ENCODE results near the gene RAET1E. TPM values are rescaled to one million over a fixed set of nuclear protein-coding genes. Genes with fewer than 3 reads are reported as not detected.

The RAET1E gene
- total and polyA plus RNA-seq, 12 donors, result 0.15 to 1.4 (median 0.41) TPM; not detected in 3

DNA sequence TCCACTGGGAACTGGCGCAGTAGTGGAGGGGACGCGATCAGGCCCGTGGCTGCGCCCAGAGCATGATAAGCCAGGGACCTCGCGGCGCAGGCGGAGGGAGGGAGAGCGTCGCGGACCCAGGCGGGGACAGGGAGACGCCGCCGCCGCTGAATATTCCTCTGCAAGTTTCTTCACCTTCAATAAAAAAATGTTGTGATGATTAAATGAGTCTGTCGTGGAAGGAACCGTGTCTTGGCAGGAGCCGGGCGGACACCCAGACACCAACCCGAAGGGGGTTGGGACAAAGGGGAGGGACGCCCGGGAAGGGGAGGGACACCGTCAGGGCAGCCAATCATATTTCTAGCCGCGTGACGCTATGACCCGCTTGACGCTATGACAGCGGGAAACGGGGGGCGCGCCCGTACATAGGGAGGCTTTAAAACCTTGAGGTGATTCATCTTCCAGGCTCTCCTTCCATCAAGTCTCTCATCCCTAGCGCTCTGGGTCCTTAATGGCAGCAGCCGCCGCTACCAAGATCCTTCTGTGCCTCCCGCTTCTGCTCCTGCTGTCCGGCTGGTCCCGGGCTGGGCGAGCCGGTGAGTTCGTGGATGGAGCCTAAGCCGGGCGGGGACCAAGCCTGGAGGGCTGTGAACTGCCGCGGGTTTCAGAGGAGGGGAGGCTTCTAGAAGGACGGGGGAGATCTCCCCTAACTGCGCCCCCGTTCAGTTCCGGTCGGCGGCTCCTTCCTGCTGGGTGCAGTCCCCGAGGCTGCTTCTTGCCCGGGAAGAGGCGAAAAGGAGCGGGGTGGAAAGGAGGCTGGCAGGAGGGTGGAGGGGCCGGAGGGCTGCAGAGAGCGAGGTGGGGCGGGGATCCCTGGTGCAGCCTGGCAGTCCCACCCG lies 43.9 kb upstream of the RAET1E start, which contains the start of gene ULBP2:
Gene ULBP2, plus strand, starts transcription at position 432 of the 878 bp plus-strand sequence. Its CDS starts 59 bp downstream, at position 491.
- 1% methylated on average over 62 of the region's 62 CpGs for WGBS, 2 donors
- peaks cover 5 to 31% (median 24%) of the 10 kb centered on the region in 9 donors for H3K4me1 ChIP-seq
- H3K4me3 ChIP-seq, result peak within 1 kb of the TSS; percentile 27 to 74 (median 58)
- peak; percentile 85 to 91 for DNase-seq
- TF ChIP-seq, protein P1, sequence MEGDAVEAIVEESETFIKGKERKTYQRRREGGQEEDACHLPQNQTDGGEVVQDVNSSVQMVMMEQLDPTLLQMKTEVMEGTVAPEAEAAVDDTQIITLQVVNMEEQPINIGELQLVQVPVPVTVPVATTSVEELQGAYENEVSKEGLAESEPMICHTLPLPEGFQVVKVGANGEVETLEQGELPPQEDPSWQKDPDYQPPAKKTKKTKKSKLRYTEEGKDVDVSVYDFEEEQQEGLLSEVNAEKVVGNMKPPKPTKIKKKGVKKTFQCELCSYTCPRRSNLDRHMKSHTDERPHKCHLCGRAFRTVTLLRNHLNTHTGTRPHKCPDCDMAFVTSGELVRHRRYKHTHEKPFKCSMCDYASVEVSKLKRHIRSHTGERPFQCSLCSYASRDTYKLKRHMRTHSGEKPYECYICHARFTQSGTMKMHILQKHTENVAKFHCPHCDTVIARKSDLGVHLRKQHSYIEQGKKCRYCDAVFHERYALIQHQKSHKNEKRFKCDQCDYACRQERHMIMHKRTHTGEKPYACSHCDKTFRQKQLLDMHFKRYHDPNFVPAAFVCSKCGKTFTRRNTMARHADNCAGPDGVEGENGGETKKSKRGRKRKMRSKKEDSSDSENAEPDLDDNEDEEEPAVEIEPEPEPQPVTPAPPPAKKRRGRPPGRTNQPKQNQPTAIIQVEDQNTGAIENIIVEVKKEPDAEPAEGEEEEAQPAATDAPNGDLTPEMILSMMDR (IDR thresholded peaks at IDR 0.05), result no peak
- H3K27ac ChIP-seq, result peak within 1 kb of the TSS in 9 of 10 donors; percentile 28 to 71 (median 62)
- no peaks in the 10 kb centered on the region for H3K9me3 ChIP-seq
- H3K36me3 ChIP-seq, result no peaks in the 10 kb centered on the region
- peak; percentile 95 to 99 (median 97) for ATAC-seq
- intact Hi-C loops (cut with DNase I), result loop anchor here in 1 of 10 donors (2.0 kb wide), 1 partner anchor 63 kb away; no protein-coding TSS in a partner anchor
- H3K27me3 ChIP-seq, result peaks cover 16 to 57% (median 44%) of the 10 kb centered on the region in 7 donors

DNA sequence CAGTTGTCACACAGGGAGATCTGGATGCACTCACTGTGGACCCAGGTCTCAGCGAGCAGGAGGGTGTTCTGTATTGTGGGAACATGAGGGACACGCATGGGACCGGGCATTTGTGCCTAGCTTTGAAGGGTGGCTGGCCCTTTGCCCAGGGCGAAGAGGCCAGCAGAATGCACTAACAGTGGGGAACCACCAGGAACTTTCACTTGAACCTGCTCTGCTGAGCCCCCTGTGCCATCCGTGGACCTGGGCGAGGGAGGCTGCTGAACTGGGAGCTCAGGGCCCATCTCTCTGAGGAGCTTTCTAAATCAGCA lies 42.7 kb upstream of the RAET1E start:
- intact Hi-C loops (cut with DNase I), result no loop called here
- TF ChIP-seq, protein P1 (IDR thresholded peaks at IDR 0.05), result no peak
- 34 to 41% methylated on average over 6 of the region's 6 CpGs for WGBS, 2 donors
- no peak overlapping the region for H3K4me3 ChIP-seq
- DNase-seq (no peak), ATAC-seq (no peak)
- H3K4me1 ChIP-seq, result peaks cover 5 to 31% (median 24%) of the 10 kb centered on the region in 9 donors
- H3K9me3 ChIP-seq, result no peaks in the 10 kb centered on the region
- no peaks in the 10 kb centered on the region for H3K36me3 ChIP-seq
- H3K27me3 ChIP-seq, result peaks cover 16 to 69% (median 56%) of the 10 kb centered on the region in 7 donors
- no peak overlapping the region for H3K27ac ChIP-seq

DNA sequence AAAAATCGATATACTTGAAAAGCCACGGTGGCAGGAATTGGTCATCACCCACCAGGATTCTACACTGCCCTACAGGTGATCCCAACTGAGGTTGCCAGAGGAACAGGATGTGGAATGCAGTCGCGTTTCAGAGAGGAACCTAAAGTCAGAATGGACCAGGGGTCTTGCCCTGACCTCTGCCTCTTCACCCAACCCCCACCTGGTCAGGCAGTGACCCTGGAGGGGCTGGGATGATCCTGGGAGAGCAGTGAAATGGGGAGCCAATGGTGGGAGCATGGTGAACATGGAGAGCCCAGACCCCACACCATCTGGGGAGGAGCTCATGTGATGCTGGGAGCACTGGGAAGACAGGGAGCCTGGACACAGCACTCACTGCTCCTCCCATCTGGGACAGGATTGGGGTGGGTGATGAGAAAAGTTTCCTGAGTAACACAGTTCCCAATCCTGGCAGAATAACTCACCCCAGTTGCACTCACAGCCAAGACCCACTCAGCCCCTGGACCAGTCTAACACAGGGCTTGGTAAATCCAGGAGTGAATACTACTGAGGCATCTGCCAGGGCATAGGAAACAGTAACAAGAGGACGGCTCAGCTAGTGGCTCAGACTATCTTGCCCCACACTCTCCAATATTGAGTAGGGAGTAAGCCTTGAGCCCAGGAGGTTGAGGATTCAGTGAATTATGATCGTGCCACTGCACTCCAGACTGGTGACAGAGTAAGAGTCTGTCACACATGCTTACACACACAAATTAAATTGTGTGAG lies 42.2 kb upstream of the RAET1E start:
- WGBS, 2 donors, result 18 to 21% methylated on average over 6 of the region's 6 CpGs
- DNase-seq, result no peak
- intact Hi-C loops (cut with DNase I), result loop anchor here in 3 of 10 donors (5.0 to 10.0 kb wide), 2 partner anchors 67 to 395 kb away; no protein-coding TSS in a partner anchor
- ATAC-seq, result no peak
- TF ChIP-seq, protein P1 (IDR thresholded peaks at IDR 0.05), result no peak
- Histone ChIP-seq H3K9me3 (no peaks in the 10 kb centered on the region), H3K27ac (no peak overlapping the region), H3K36me3 (no peaks in the 10 kb centered on the region), H3K4me1 (peaks cover 5 to 31% (median 24%) of the 10 kb centered on the region in 9 donors), H3K4me3 (no peak overlapping the region), H3K27me3 (peaks cover 16 to 75% (median 62%) of the 10 kb centered on the region in 7 donors)

DNA sequence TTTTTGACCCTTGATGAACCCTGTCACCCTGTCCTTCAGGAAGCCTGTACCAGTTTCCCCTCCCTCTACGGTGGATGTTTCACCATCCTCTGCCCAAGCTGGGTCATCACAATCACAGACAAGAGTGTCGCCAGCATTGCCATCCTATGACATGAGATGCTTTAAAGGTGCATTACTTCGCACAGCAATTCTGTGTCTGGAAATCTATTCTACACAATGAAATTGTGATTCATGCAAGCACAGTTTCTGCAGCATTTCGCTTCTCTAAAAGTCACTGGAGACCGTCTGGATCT lies 41.4 kb upstream of the RAET1E start:
- intact Hi-C loops (cut with DNase I), result loop anchor here in 3 of 10 donors (5.0 to 10.0 kb wide), 2 partner anchors 68 to 395 kb away; no protein-coding TSS in a partner anchor
- Histone ChIP-seq H3K27ac (no peak overlapping the region), H3K27me3 (peaks cover 16 to 83% (median 70%) of the 10 kb centered on the region in 7 donors), H3K36me3 (no peaks in the 10 kb centered on the region), H3K9me3 (no peaks in the 10 kb centered on the region), H3K4me3 (no peak overlapping the region), H3K4me1 (peaks cover 5 to 31% (median 24%) of the 10 kb centered on the region in 9 donors)
- DNase-seq (no peak), ATAC-seq (no peak)
- TF ChIP-seq, protein P1 (IDR thresholded peaks at IDR 0.05), result no peak
- WGBS, 2 donors, result 19 to 31% methylated on average over 5 of the region's 5 CpGs

Data from heart right ventricle (tissue), 16 donors.